ENCODE measurements around the gene MMP11.
"Not testable (repeated sequence)": the region's sequence is repeated elsewhere in the genome, so short reads cannot be mapped to it uniquely, and the experiment has no call there.

Gene MMP11

GRCh38 chr22:23772649-23773473 lies at the start of gene MMP11:
Gene MMP11 (plus strand): TSS chr22:23772849. CDS start chr22:23772871, 22 bp downstream.
- Histone ChIP-seq H3K9me3 (ENCODE audit: control insufficient read depth, insufficient read depth, low read length) (no peaks in the 10 kb centered on the region), H3K4me2 (ENCODE audit: low read length) (peak within 1 kb of the TSS; percentile 94), H3K9me2 (replicated peaks; ENCODE audit: control insufficient read depth, low read length) (no peaks in the 10 kb centered on the region), H3K27ac (ENCODE audit: low read depth, low read length) (no peak within 1 kb of the TSS), H3K4me1 (ENCODE audit: control insufficient read depth, low read length) (peaks cover 53% of the 10 kb centered on the region), H3F3A (ENCODE audit: control insufficient read depth, insufficient read depth) (no peaks in the 10 kb centered on the region), H3K4me3 (ENCODE audit: low read length) (peak within 1 kb of the TSS; percentile 72), H3K36me3 (ENCODE audit: control insufficient read depth, low read length) (no peaks in the 10 kb centered on the region), H3K79me2 (ENCODE audit: control insufficient read depth, low read length) (peaks cover 4% of the 10 kb centered on the region), H4K20me1 (ENCODE audit: control insufficient read depth, insufficient read depth, low read depth, low read length) (no peaks in the 10 kb centered on the region), H3K27me3 (ENCODE audit: control insufficient read depth, low read length) (peaks cover 4% of the 10 kb centered on the region; the same call in 1 of the 2 replicates)
- TF ChIP-seq EZH2phosphoT487 (IDR thresholded peaks at IDR 0.05; ENCODE audit: borderline replicate concordance, low read length) (no peak), CTCF (IDR thresholded peaks at IDR 0.05; ENCODE audit: low read depth, low read length, poor library complexity, severe bottlenecking) (peak; percentile 48)

GRCh38 chr22:23728108-23728507 lies 44.5 kb upstream of the MMP11 start:
- not testable (repeated sequence) for H3K4me1 ChIP-seq (ENCODE audit: control insufficient read depth, low read length); H3K27ac ChIP-seq (ENCODE audit: low read depth, low read length); H3K4me2 ChIP-seq (ENCODE audit: low read length); H3K9me3 ChIP-seq (ENCODE audit: control insufficient read depth, insufficient read depth, low read length); H3K36me3 ChIP-seq (ENCODE audit: control insufficient read depth, low read length); H3K9me2 ChIP-seq (replicated peaks; ENCODE audit: control insufficient read depth, low read length); H3K79me2 ChIP-seq (ENCODE audit: control insufficient read depth, low read length); H3K4me3 ChIP-seq (ENCODE audit: low read length); H4K20me1 ChIP-seq (ENCODE audit: control insufficient read depth, insufficient read depth, low read depth, low read length); H3F3A ChIP-seq (ENCODE audit: control insufficient read depth, insufficient read depth)
- peaks cover 11% of the 10 kb centered on the region for H3K27me3 ChIP-seq (ENCODE audit: control insufficient read depth, low read length)

- Histone ChIP-seq H3K27ac (ENCODE audit: low read depth, low read length) (no peak overlapping the region), H3K4me1 (ENCODE audit: control insufficient read depth, low read length) (no peaks in the 10 kb centered on the region), H3K36me3 (ENCODE audit: control insufficient read depth, low read length) (no peaks in the 10 kb centered on the region), H3F3A (ENCODE audit: control insufficient read depth, insufficient read depth) (peaks cover 2% of the 10 kb centered on the region), H3K4me3 (ENCODE audit: low read length) (no peak overlapping the region), H3K4me2 (ENCODE audit: low read length) (no peak overlapping the region), H4K20me1 (ENCODE audit: control insufficient read depth, insufficient read depth, low read depth, low read length) (no peaks in the 10 kb centered on the region), H3K9me3 (ENCODE audit: control insufficient read depth, insufficient read depth, low read length) (no peaks in the 10 kb centered on the region), H3K9me2 (replicated peaks; ENCODE audit: control insufficient read depth, low read length) (no peaks in the 10 kb centered on the region), H3K79me2 (ENCODE audit: control insufficient read depth, low read length) (no peaks in the 10 kb centered on the region), H3K27me3 (ENCODE audit: control insufficient read depth, low read length) (no peaks in the 10 kb centered on the region)
- TF ChIP-seq EZH2phosphoT487 (IDR thresholded peaks at IDR 0.05; ENCODE audit: borderline replicate concordance, low read length), result no peak
- no peak for TF ChIP-seq CTCF (IDR thresholded peaks at IDR 0.05; ENCODE audit: low read depth, low read length, poor library complexity, severe bottlenecking)
These were observed 35.0 kb upstream of the MMP11 start for GRCh38 chr22:23737696-23738095.

- Histone ChIP-seq H4K20me1 (ENCODE audit: control insufficient read depth, insufficient read depth, low read depth, low read length) (no peaks in the 10 kb centered on the region), H3F3A (ENCODE audit: control insufficient read depth, insufficient read depth) (peaks cover 2% of the 10 kb centered on the region), H3K36me3 (ENCODE audit: control insufficient read depth, low read length) (peaks cover 12% of the 10 kb centered on the region), H3K4me3 (ENCODE audit: low read length) (no peak overlapping the region), H3K79me2 (ENCODE audit: control insufficient read depth, low read length) (no peaks in the 10 kb centered on the region), H3K9me3 (ENCODE audit: control insufficient read depth, insufficient read depth, low read length) (no peaks in the 10 kb centered on the region), H3K4me2 (ENCODE audit: low read length) (no peak overlapping the region), H3K4me1 (ENCODE audit: control insufficient read depth, low read length) (no peaks in the 10 kb centered on the region), H3K27ac (ENCODE audit: low read depth, low read length) (no peak overlapping the region), H3K9me2 (replicated peaks; ENCODE audit: control insufficient read depth, low read length) (no peaks in the 10 kb centered on the region), H3K27me3 (ENCODE audit: control insufficient read depth, low read length) (no peaks in the 10 kb centered on the region)
- TF ChIP-seq EZH2phosphoT487 (IDR thresholded peaks at IDR 0.05; ENCODE audit: borderline replicate concordance, low read length) (no peak), CTCF (IDR thresholded peaks at IDR 0.05; ENCODE audit: low read depth, low read length, poor library complexity, severe bottlenecking) (no peak)
These were observed 30.0 kb upstream of the MMP11 start for GRCh38 chr22:23742505-23743264.
